IPS DF 6.9 (cell line): ENCODE results near the gene TLX1.

ENCODE experiments used
- DNase-seq: peaks from one replicate; pipeline ENCODE4 v3.0.0-alpha.2; 2013; ENCODE audit warnings: low read depth, low spot score
- H3K27ac ChIP-seq: one replicate; pipeline ENCODE4 v1.5.1; 2013; ENCODE audit warnings: low read length, control low read depth
- H3K27me3 ChIP-seq: 2 replicates; pipeline ENCODE4 v1.6.1; 2013; ENCODE audit warnings: mild to moderate bottlenecking, low read length; ENCODE audit not compliant: control insufficient read depth, insufficient read depth
- H3K36me3 ChIP-seq: 2 replicates; pipeline ENCODE4 v1.6.1; 2013; ENCODE audit warnings: low read length; ENCODE audit not compliant: control insufficient read depth, insufficient read depth
- H3K4me1 ChIP-seq: 2 replicates; pipeline ENCODE4 v1.6.1; 2013; ENCODE audit warnings: low read length; ENCODE audit not compliant: control insufficient read depth, insufficient read depth
- H3K4me3 ChIP-seq: 2 replicates; pipeline ENCODE4 v1.5.1; 2013; ENCODE audit warnings: mild to moderate bottlenecking, low read length
- H3K9me3 ChIP-seq: 2 replicates; pipeline ENCODE4 v1.6.1; 2013; ENCODE audit warnings: low read length, inconsistent platforms; ENCODE audit not compliant: control insufficient read depth, insufficient read depth
- WGBS: extraction: QIAGEN DNeasy Blood & Tissue Kit; methylation state at CpG from one replicate; pipeline ENCODE4 v1.1.7; 2013; ENCODE audit warnings: mixed read lengths, missing lambda C conversion rate; ENCODE audit not compliant: insufficient read length, insufficient coverage; 5-methylcytosine and 5-hydroxymethylcytosine counted together

Gene TLX1

GRCh38 chr10:101123085-101123814 lies 7.8 kb upstream of the TLX1 start:
- Histone ChIP-seq H3K27me3 (peaks cover 96% of the 10 kb centered on the region), H3K4me1 (no peaks in the 10 kb centered on the region; the same call in 1 of the 2 replicates), H3K27ac (no peak overlapping the region), H3K36me3 (no peaks in the 10 kb centered on the region), H3K4me3 (no peak overlapping the region), H3K9me3 (no peaks in the 10 kb centered on the region)
- no CpG with 5 or more reads among the region's 58 CpGs for WGBS
- DNase-seq: no peak

- H3K27ac ChIP-seq: no peak overlapping the region
- peaks cover 98% of the 10 kb centered on the region for H3K27me3 ChIP-seq
- no CpG with 5 or more reads among the region's 13 CpGs for WGBS
- no peaks in the 10 kb centered on the region for H3K36me3 ChIP-seq
- H3K4me3 ChIP-seq: no peak overlapping the region
- H3K4me1 ChIP-seq: no peaks in the 10 kb centered on the region; the same call in 1 of the 2 replicates
- DNase-seq: no peak
- H3K9me3 ChIP-seq: no peaks in the 10 kb centered on the region
These were observed 7.1 kb upstream of the TLX1 start for GRCh38 chr10:101123815-101124617.

GRCh38 chr10:101124933-101125332 lies 6.2 kb upstream of the TLX1 start:
- H3K27ac ChIP-seq: no peak overlapping the region
- WGBS: no CpG with 5 or more reads among the region's 5 CpGs
- no peaks in the 10 kb centered on the region for H3K36me3 ChIP-seq
- DNase-seq: no peak
- H3K4me1 ChIP-seq: no peaks in the 10 kb centered on the region; the same call in 1 of the 2 replicates
- H3K27me3 ChIP-seq: peaks cover 96% of the 10 kb centered on the region
- no peaks in the 10 kb centered on the region for H3K9me3 ChIP-seq
- H3K4me3 ChIP-seq: no peak overlapping the region

GRCh38 chr10:101126684-101127628 lies 4.1 kb upstream of the TLX1 start:
- Histone ChIP-seq H3K36me3 (no peaks in the 10 kb centered on the region), H3K4me1 (no peaks in the 10 kb centered on the region; the same call in 1 of the 2 replicates), H3K27ac (no peak overlapping the region), H3K4me3 (no peak overlapping the region), H3K9me3 (no peaks in the 10 kb centered on the region), H3K27me3 (peaks cover 96% of the 10 kb centered on the region)
- no CpG with 5 or more reads among the region's 14 CpGs for WGBS
- no peak for DNase-seq

GRCh38 chr10:101130141-101130540 lies 959 bp upstream of the TLX1 start:
- no peaks in the 10 kb centered on the region for H3K9me3 ChIP-seq
- DNase-seq: no peak
- H3K4me3 ChIP-seq: no peak overlapping the region
- no CpG with 5 or more reads among the region's 5 CpGs for WGBS
- H3K36me3 ChIP-seq: no peaks in the 10 kb centered on the region
- no peak overlapping the region for H3K27ac ChIP-seq
- H3K27me3 ChIP-seq: peaks cover 96% of the 10 kb centered on the region
- no peaks in the 10 kb centered on the region; the same call in 1 of the 2 replicates for H3K4me1 ChIP-seq

- no peak for DNase-seq
- no peak overlapping the region for H3K27ac ChIP-seq
- no peaks in the 10 kb centered on the region for H3K36me3 ChIP-seq
- H3K4me3 ChIP-seq: no peak overlapping the region
- WGBS: no CpG with 5 or more reads among the region's 39 CpGs
- H3K27me3 ChIP-seq: peaks cover 96% of the 10 kb centered on the region
- H3K4me1 ChIP-seq: no peaks in the 10 kb centered on the region; the same call in 1 of the 2 replicates
- no peaks in the 10 kb centered on the region for H3K9me3 ChIP-seq
These were observed 999 bp downstream of the TLX1 start for GRCh38 chr10:101131962-101132635.

- WGBS: no CpG with 5 or more reads among the region's 24 CpGs
- H3K4me3 ChIP-seq: no peak overlapping the region
- H3K27ac ChIP-seq: no peak overlapping the region
- H3K4me1 ChIP-seq: no peaks in the 10 kb centered on the region; the same call in 1 of the 2 replicates
- DNase-seq: no peak
- peaks cover 96% of the 10 kb centered on the region for H3K27me3 ChIP-seq
- no peaks in the 10 kb centered on the region for H3K36me3 ChIP-seq
- H3K9me3 ChIP-seq: no peaks in the 10 kb centered on the region
These were observed 1.8 kb downstream of the TLX1 start for GRCh38 chr10:101132636-101133473.

- Histone ChIP-seq H3K9me3 (no peaks in the 10 kb centered on the region), H3K4me3 (no peak overlapping the region), H3K36me3 (no peaks in the 10 kb centered on the region), H3K27me3 (peaks cover 98% of the 10 kb centered on the region), H3K27ac (no peak overlapping the region), H3K4me1 (no peaks in the 10 kb centered on the region; the same call in 1 of the 2 replicates)
- no CpG with 5 or more reads among the region's 54 CpGs for WGBS
- DNase-seq: no peak
These were observed 2.6 kb downstream of the TLX1 start for GRCh38 chr10:101133489-101134298.
